ENCODE results near the gene PADI1.

PADI1 gene

GRCh38 chr1:17243274-17243673 is 38.3 kb downstream of the PADI1 start:
- no peak overlapping the region for H3K27ac Mint-ChIP-seq
- DNase-seq (ENCODE audit: low spot score), result no peak

GRCh38 chr1:17244821-17245740 is 40.2 kb downstream of the PADI1 start:
- Mint-ChIP-seq H3K27me3 (ENCODE audit: low read depth) (no peaks in the 10 kb centered on the region), H3K27ac (no peak overlapping the region), H3K36me3 (ENCODE audit: low read depth) (no peaks in the 10 kb centered on the region), H3K4me1 (ENCODE audit: low read depth) (no peaks in the 10 kb centered on the region), H3K4me3 (no peak overlapping the region), H3K9me3 (no peaks in the 10 kb centered on the region)
- no peak for DNase-seq (ENCODE audit: low spot score)

More at GRCh38 chr1:17243274-17243673, 38.3 kb downstream of the PADI1 start:
- Mint-ChIP-seq H3K27me3 (ENCODE audit: low read depth) (no peaks in the 10 kb centered on the region), H3K9me3 (no peaks in the 10 kb centered on the region), H3K36me3 (ENCODE audit: low read depth) (no peaks in the 10 kb centered on the region), H3K4me1 (ENCODE audit: low read depth) (no peaks in the 10 kb centered on the region), H3K4me3 (no peak overlapping the region)

GRCh38 chr1:17245816-17246325 is 40.9 kb downstream of the PADI1 start:
- Mint-ChIP-seq H3K36me3 (ENCODE audit: low read depth) (no peaks in the 10 kb centered on the region), H3K27ac (no peak overlapping the region), H3K27me3 (ENCODE audit: low read depth) (no peaks in the 10 kb centered on the region), H3K4me1 (ENCODE audit: low read depth) (no peaks in the 10 kb centered on the region), H3K4me3 (no peak overlapping the region), H3K9me3 (no peaks in the 10 kb centered on the region)
- no peak for DNase-seq (ENCODE audit: low spot score)

- Mint-ChIP-seq H3K36me3 (ENCODE audit: low read depth) (no peaks in the 10 kb centered on the region), H3K4me3 (no peak overlapping the region), H3K9me3 (no peaks in the 10 kb centered on the region), H3K27ac (no peak overlapping the region), H3K4me1 (ENCODE audit: low read depth) (no peaks in the 10 kb centered on the region), H3K27me3 (ENCODE audit: low read depth) (peaks cover 2% of the 10 kb centered on the region)
- DNase-seq (ENCODE audit: low spot score), result no peak
Measured at GRCh38 chr1:17246971-17247370, 42.0 kb downstream of the PADI1 start.

- no peaks in the 10 kb centered on the region for H3K36me3 Mint-ChIP-seq (ENCODE audit: low read depth)
- H3K4me1 Mint-ChIP-seq (ENCODE audit: low read depth), result no peaks in the 10 kb centered on the region
- no peaks in the 10 kb centered on the region for H3K9me3 Mint-ChIP-seq
- no peak within 1 kb of the TSS for H3K27ac Mint-ChIP-seq
- peaks cover 2% of the 10 kb centered on the region for H3K27me3 Mint-ChIP-seq (ENCODE audit: low read depth)
- no peak for DNase-seq (ENCODE audit: low spot score)
- no peak within 1 kb of the TSS for H3K4me3 Mint-ChIP-seq
Measured at GRCh38 chr1:17248781-17249180, 43.9 kb downstream of the PADI1 start, which contains the start of gene PADI3. TSS of gene PADI3 (plus strand) at chr1:17249098. CDS start at chr1:17249138, 40 bp downstream.

- DNase-seq (ENCODE audit: low spot score), result no peak
- peaks cover 2% of the 10 kb centered on the region for H3K27me3 Mint-ChIP-seq (ENCODE audit: low read depth)
- H3K27ac Mint-ChIP-seq, result no peak overlapping the region
- no peak overlapping the region for H3K4me3 Mint-ChIP-seq
- no peaks in the 10 kb centered on the region for H3K36me3 Mint-ChIP-seq (ENCODE audit: low read depth)
- H3K4me1 Mint-ChIP-seq (ENCODE audit: low read depth), result no peaks in the 10 kb centered on the region
- no peaks in the 10 kb centered on the region for H3K9me3 Mint-ChIP-seq
Measured at GRCh38 chr1:17250601-17251000, 45.7 kb downstream of the PADI1 start.

- no peaks in the 10 kb centered on the region for H3K4me1 Mint-ChIP-seq (ENCODE audit: low read depth)
- H3K27me3 Mint-ChIP-seq (ENCODE audit: low read depth), result peaks cover 2% of the 10 kb centered on the region
- no peaks in the 10 kb centered on the region for H3K9me3 Mint-ChIP-seq
- H3K4me3 Mint-ChIP-seq, result no peak overlapping the region
- no peak overlapping the region for H3K27ac Mint-ChIP-seq
- DNase-seq (ENCODE audit: low spot score), result no peak
- no peaks in the 10 kb centered on the region for H3K36me3 Mint-ChIP-seq (ENCODE audit: low read depth)
Measured at GRCh38 chr1:17251246-17251645, 46.3 kb downstream of the PADI1 start.

- H3K4me3 Mint-ChIP-seq, result no peak overlapping the region
- H3K4me1 Mint-ChIP-seq (ENCODE audit: low read depth), result no peaks in the 10 kb centered on the region
- H3K9me3 Mint-ChIP-seq, result no peaks in the 10 kb centered on the region
- peaks cover 2% of the 10 kb centered on the region for H3K27me3 Mint-ChIP-seq (ENCODE audit: low read depth)
- no peaks in the 10 kb centered on the region for H3K36me3 Mint-ChIP-seq (ENCODE audit: low read depth)
- no peak for DNase-seq (ENCODE audit: low spot score)
- no peak overlapping the region for H3K27ac Mint-ChIP-seq
Measured at GRCh38 chr1:17251701-17252376, 46.9 kb downstream of the PADI1 start.

GRCh38 chr1:17255336-17255735 is 50.4 kb downstream of the PADI1 start:
- no peaks in the 10 kb centered on the region for H3K4me1 Mint-ChIP-seq (ENCODE audit: low read depth)
- H3K27me3 Mint-ChIP-seq (ENCODE audit: low read depth), result peaks cover 2% of the 10 kb centered on the region
- H3K4me3 Mint-ChIP-seq, result no peak overlapping the region
- no peaks in the 10 kb centered on the region for H3K36me3 Mint-ChIP-seq (ENCODE audit: low read depth)
- H3K9me3 Mint-ChIP-seq, result no peaks in the 10 kb centered on the region
- no peak overlapping the region for H3K27ac Mint-ChIP-seq
- DNase-seq (ENCODE audit: low spot score), result no peak

GRCh38 chr1:17258116-17258757 is 53.3 kb downstream of the PADI1 start:
- no peak for DNase-seq (ENCODE audit: low spot score)
- Mint-ChIP-seq H3K27ac (no peak overlapping the region), H3K36me3 (ENCODE audit: low read depth) (no peaks in the 10 kb centered on the region), H3K4me1 (ENCODE audit: low read depth) (no peaks in the 10 kb centered on the region), H3K27me3 (ENCODE audit: low read depth) (peaks cover 4% of the 10 kb centered on the region), H3K4me3 (no peak overlapping the region), H3K9me3 (no peaks in the 10 kb centered on the region)

- no peaks in the 10 kb centered on the region for H3K4me1 Mint-ChIP-seq (ENCODE audit: low read depth)
- H3K27me3 Mint-ChIP-seq (ENCODE audit: low read depth), result peaks cover 4% of the 10 kb centered on the region
- no peak for DNase-seq (ENCODE audit: low spot score)
- no peaks in the 10 kb centered on the region for H3K36me3 Mint-ChIP-seq (ENCODE audit: low read depth)
- H3K9me3 Mint-ChIP-seq, result no peaks in the 10 kb centered on the region
- H3K27ac Mint-ChIP-seq, result no peak overlapping the region
- H3K4me3 Mint-ChIP-seq, result no peak overlapping the region
Measured at GRCh38 chr1:17258758-17259130, 53.8 kb downstream of the PADI1 start.

GRCh38 chr1:17259233-17259873 is 54.4 kb downstream of the PADI1 start:
- no peak for DNase-seq (ENCODE audit: low spot score)
- Mint-ChIP-seq H3K27ac (no peak overlapping the region), H3K4me3 (no peak overlapping the region), H3K4me1 (ENCODE audit: low read depth) (no peaks in the 10 kb centered on the region), H3K9me3 (no peaks in the 10 kb centered on the region), H3K27me3 (ENCODE audit: low read depth) (peaks cover 4% of the 10 kb centered on the region), H3K36me3 (ENCODE audit: low read depth) (no peaks in the 10 kb centered on the region)

- no peaks in the 10 kb centered on the region for H3K4me1 Mint-ChIP-seq (ENCODE audit: low read depth)
- DNase-seq (ENCODE audit: low spot score), result no peak
- H3K4me3 Mint-ChIP-seq, result no peak overlapping the region
- peaks cover 4% of the 10 kb centered on the region for H3K27me3 Mint-ChIP-seq (ENCODE audit: low read depth)
- H3K27ac Mint-ChIP-seq, result no peak overlapping the region
- no peaks in the 10 kb centered on the region for H3K36me3 Mint-ChIP-seq (ENCODE audit: low read depth)
- no peaks in the 10 kb centered on the region for H3K9me3 Mint-ChIP-seq
Measured at GRCh38 chr1:17260264-17260663, 55.3 kb downstream of the PADI1 start.
